GM12891 (cell line): ENCODE measurements around the gene SMG6.
A peak's percentile ranks its signal among the peaks of the same experiment; 100 is the strongest.

Experiments used
- DNase-seq: peaks from one replicate; pipeline ENCODE4 v3.0.0; 2011; ENCODE audit warnings: low spot score; ENCODE audit not compliant: insufficient read length
- FAIRE-seq: peaks from 2 replicates; lab custom pipeline; 2011; peaks lifted over from hg19 to GRCh38; lab: Jason Lieb, UNC
- PAX5 ChIP-seq: IDR thresholded peaks from 2 replicates; pipeline ENCODE4 v1.6.1; 2011; ENCODE audit warnings: low read length, moderate library complexity, mild to moderate bottlenecking; ENCODE audit not compliant: insufficient read depth, severe bottlenecking
- POLR2A ChIP-seq: IDR thresholded peaks from 2 replicates; pipeline ENCODE4 v1.6.1; 2011; ENCODE audit warnings: low read depth, low read length, control low read depth
- POLR2AphosphoS5 ChIP-seq: IDR thresholded peaks from 2 replicates; pipeline ENCODE4 v1.6.1; 2011; ENCODE audit warnings: low read depth, low read length, control low read depth
- POU2F2 ChIP-seq: IDR thresholded peaks from 2 replicates; pipeline ENCODE4 v1.6.1; 2011; ENCODE audit warnings: low read depth, mild to moderate bottlenecking, control low read depth, low read length, moderate library complexity
- SPI1 ChIP-seq: IDR thresholded peaks from 2 replicates; pipeline ENCODE4 v1.6.1; 2011; ENCODE audit warnings: low read depth, low read length, control low read depth
- TAF1 ChIP-seq: IDR thresholded peaks from 2 replicates; pipeline ENCODE4 v1.6.1; 2011; ENCODE audit warnings: low read depth, low read length, control low read depth

Gene SMG6

GRCh38 chr17:2076087-2076984 is 227.2 kb downstream of the SMG6 start:
- DNase-seq (no peak), FAIRE-seq (peak; percentile 75)
- TF ChIP-seq POLR2A (no peak), TAF1 (no peak), POLR2AphosphoS5 (no peak; the same call in 1 of the 2 replicates), POU2F2 (no peak), SPI1 (no peak), PAX5 (no peak)

DNA sequence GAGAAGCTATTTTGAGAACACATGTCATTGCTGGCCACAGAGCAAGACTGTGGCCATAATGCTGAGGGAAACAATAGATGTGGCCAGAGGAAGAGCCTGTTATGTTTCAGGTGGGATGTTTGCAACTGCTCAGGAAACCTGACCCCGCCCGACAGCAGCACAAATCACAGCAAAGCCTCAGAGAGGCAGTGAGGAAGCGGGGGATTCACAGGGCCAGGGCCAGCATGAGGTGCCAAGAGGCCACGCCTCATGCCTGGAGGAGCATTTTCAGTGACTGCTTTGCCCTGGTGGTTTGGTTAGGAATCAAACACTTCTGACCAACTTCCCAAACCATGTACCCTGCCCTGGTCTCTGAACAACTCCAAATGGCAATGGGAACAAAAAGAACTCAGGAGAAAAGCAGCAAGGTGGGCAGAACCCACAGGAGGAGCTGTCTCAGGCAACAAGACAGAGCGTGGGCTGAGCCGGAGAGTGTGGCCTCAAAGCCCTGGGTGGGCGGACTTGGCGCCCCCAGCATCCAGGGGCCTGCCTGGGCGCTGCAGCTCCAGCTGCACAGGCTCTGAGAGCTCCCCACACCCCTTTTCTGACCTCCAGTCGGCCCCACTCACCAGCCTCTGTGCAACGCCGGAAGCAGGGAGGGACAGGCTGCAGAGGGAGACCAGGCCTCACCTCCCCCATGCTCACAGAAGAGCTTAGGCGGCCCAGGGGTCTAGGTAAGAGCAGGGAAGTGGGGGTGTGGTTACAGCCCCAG is 228.1 kb downstream of the SMG6 start:
- peak; percentile 66 for FAIRE-seq
- TF ChIP-seq POU2F2 (no peak), PAX5 (no peak), POLR2AphosphoS5 (no peak), SPI1 (0 out of 2 replicates have a peak, but pooled peaks have one; percentile 31), TAF1 (no peak), POLR2A (0 out of 2 replicates have a peak, but pooled peaks have one; percentile 36)
- no peak for DNase-seq

- TF ChIP-seq POLR2A (no peak), PAX5 (no peak), SPI1 (no peak), TAF1 (no peak), POU2F2 (no peak), POLR2AphosphoS5 (no peak)
- peak; percentile 33 for FAIRE-seq
These were observed 228.7 kb downstream of the SMG6 start for GRCh38 chr17:2074919-2075318.

DNA sequence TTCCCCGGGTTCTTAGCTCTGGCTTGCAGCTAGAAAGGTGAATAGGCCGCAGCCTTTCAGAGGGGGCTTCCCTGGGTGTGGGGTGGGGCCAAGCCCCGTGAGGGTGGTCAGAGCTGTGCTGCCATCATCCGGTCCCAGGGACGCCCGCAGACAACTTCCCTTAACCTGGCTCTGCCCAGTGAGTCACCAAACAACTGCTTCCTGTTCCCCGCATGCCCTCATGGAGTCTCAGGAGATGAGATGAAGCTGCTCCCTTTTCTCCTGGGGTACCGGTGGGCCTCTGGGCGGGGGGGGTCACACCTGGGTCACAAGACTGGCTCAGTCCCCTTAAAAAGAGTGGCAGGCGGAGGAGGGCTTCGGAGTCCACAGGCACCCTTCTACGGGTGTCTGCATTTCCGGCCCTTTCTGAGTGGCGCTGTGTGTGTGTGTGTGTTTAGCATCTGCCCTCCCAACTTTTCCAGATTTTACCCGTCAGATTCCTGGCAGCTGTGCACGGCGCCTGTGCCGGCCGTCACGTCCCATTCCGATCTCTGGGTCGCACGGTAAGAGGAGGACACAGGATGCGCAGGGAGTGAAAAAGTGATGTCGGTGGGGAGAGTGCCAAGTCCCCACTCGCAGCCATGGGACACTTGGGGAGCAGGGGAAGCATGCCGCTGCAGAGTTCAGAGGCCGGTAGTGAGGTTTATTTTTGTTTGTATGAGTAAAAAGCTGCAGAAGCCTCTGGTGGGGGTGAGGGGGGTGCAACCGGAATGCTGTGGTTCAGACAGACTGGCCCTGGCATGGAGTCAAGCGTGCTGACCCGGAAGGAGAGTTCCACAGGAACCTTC is 231.9 kb downstream of the SMG6 start:
- FAIRE-seq (no peak), DNase-seq (no peak)
- TF ChIP-seq SPI1 (no peak), POU2F2 (no peak)

More at GRCh38 chr17:2074919-2075318, 228.7 kb downstream of the SMG6 start:
- no peak for DNase-seq

DNA sequence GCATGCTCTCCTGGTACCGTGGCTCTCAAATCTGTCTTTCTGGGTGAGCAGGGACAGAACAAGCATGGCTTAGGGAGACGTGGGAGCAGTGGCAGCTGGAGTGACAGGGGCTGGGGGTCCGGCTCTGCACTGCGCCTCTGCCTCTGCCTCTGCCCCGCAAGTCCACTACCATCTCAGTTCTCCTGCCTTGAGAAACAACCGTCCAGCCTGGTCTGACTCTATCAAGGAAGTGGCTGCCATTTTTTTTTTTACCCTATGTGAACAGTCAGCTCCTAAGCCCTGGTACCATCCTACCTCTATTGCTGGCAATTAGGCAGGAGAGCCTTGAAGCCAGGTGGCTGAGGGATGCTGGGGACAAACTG is 232.6 kb downstream of the SMG6 start:
- FAIRE-seq, result no peak
- no peak for DNase-seq
- TF ChIP-seq POLR2AphosphoS5, result no peak
- no peak for TF ChIP-seq SPI1
- TF ChIP-seq TAF1, result no peak

- peak; percentile 63 for DNase-seq
- TF ChIP-seq POLR2AphosphoS5 (peak; percentile 66), TAF1 (0 out of 2 replicates have a peak, but pooled peaks have one; percentile 26), POU2F2 (peak; percentile 92), POLR2A (peak; percentile 52), PAX5 (peak; percentile 63), SPI1 (peak; percentile 75)
- peak; percentile 97 for FAIRE-seq
These were observed 233.2 kb downstream of the SMG6 start for GRCh38 chr17:2070241-2071023.

DNA sequence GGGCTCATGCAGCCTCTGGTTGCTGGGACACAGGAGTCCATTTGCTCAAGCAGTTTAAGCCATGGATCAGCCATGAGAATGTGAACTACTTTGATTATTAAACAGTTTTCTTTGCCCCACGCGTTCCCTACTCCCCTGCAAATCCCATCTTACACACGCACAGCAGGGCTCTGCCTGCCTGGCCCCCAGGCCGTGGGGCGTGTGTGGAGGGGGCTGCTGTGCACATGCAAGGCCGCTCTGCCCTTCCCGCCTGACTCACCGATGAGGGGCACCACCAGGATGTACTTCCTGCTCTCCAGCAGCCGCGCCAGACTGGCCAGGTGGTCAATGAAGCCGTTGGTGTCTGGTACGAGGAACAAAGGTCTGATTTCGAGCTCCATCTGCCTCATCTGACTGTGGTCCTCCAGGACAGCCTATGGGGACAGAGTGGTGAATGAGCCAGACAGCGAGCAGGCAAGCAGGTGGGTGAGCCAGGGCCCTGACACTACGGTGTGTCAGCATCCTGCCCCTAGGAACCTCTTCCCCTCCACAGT is 235.0 kb downstream of the SMG6 start:
- no peak for DNase-seq
- FAIRE-seq, result peak; percentile 94

GRCh38 chr17:2068031-2068518 is 235.5 kb downstream of the SMG6 start:
- FAIRE-seq (peak; percentile 45), DNase-seq (no peak)
- no peak for TF ChIP-seq POLR2AphosphoS5
- no peak for TF ChIP-seq SPI1
- no peak for TF ChIP-seq PAX5
- no peak for TF ChIP-seq POU2F2
- TF ChIP-seq POLR2A, result no peak
- no peak for TF ChIP-seq TAF1

More for the DNA sequence above, 235.0 kb downstream of the SMG6 start:
- TF ChIP-seq TAF1 (no peak), POLR2A (0 out of 2 replicates have a peak, but pooled peaks have one; percentile 35)
